GM12878 (cell line): Measurements from ENCODE around the gene SNAP29. TPM values are rescaled to one million over a fixed set of nuclear protein-coding genes. Genes with fewer than 3 reads are reported as not detected.
"Not testable (repeated sequence)": the region's sequence is repeated elsewhere in the genome, so short reads cannot be mapped to it uniquely, and the experiment has no call there.

Source experiments
- ATAC-seq: fragments of 200-7000 bp; cut with Tn5 transposase; 3 replicates; pipeline ENCODE4 v1.9.1; 2020; ENCODE audit warnings: mild to moderate bottlenecking, moderate library complexity
- BruUV-seq: library from RNA; stranded (reverse); fragments of 400-500 nt; replicated peaks from 2 replicates; lab custom pipeline; 2021; lab: Mats Ljungman, UMichigan
- CTCF ChIA-PET: fragments of 300-600 bp; sonication (Branson Sonifier 250); formaldehyde crosslinking; extraction: SDS; loops from one replicate; lab custom pipeline; 2021; ENCODE audit warnings: inconsistent platforms; lab: Yijun Ruan, JAX
- POLR2A ChIA-PET: fragments of 350-600 bp; formaldehyde crosslinking; extraction: SDS; loops from one replicate; lab custom pipeline; 2021; ENCODE audit warnings: inconsistent platforms; lab: Charles Lee
- RAD21 ChIA-PET: fragments of 300-600 bp; sonication (Branson Sonifier 250); formaldehyde crosslinking; loops from one replicate; lab custom pipeline; 2023; ENCODE audit warnings: antibody characterized with exemption; ENCODE audit not compliant: unreplicated experiment; lab: Charles Lee
- SMC1A ChIA-PET: fragments of 300-600 bp; sonication (Branson Sonifier 250); formaldehyde crosslinking; loops from one replicate; lab custom pipeline; 2023; ENCODE audit not compliant: unreplicated experiment, uncharacterized antibody; lab: Charles Lee
- DNase-seq: peaks from one replicate; pipeline ENCODE4 v3.0.0-alpha.2; 2011; ENCODE audit warnings: low read depth, low spot score
- FAIRE-seq: peaks from 3 replicates; lab custom pipeline; 2011; peaks lifted over from hg19 to GRCh38; lab: Jason Lieb, UNC
- H2AFZ ChIP-seq: 2 replicates; pipeline ENCODE4 v1.6.0; 2011; ENCODE audit warnings: low read depth, low read length, control low read depth; ENCODE audit not compliant: control insufficient read depth
- H3K27ac ChIP-seq: 2 replicates; pipeline ENCODE4 v1.5.1; 2011; ENCODE audit warnings: control low read depth; ENCODE audit not compliant: control insufficient read depth, insufficient read depth
- H3K27me3 ChIP-seq, 2 experiments: replicated peaks in 1 of 2; 2 replicates each; pipeline versions ENCODE4 v1.6.0 to v1.6.1; 2011; ENCODE audit warnings: low read length in 1 of 2; ENCODE audit not compliant: control insufficient read depth in 2 of 2, insufficient read depth in 2 of 2
- H3K36me3 ChIP-seq, 2 experiments: 2 replicates each; pipeline ENCODE4 v1.5.1; 2011; ENCODE audit warnings: low read length in 1 of 2; ENCODE audit not compliant: control insufficient read depth in 2 of 2, insufficient read depth in 2 of 2
- H3K4me1 ChIP-seq: 2 replicates; pipeline ENCODE4 v1.6.1; 2011; ENCODE audit warnings: mild to moderate bottlenecking, low read length, moderate library complexity, mixed read lengths; ENCODE audit not compliant: control insufficient read depth, insufficient read depth
- H3K4me2 ChIP-seq: 2 replicates; pipeline ENCODE4 v1.6.0; 2011; ENCODE audit warnings: control low read depth; ENCODE audit not compliant: control insufficient read depth, insufficient read depth
- H3K4me3 ChIP-seq: fragments of 200-600 bp; sonication (generic); 2 replicates; pipeline ENCODE4 v1.5.1; 2016
- H3K79me2 ChIP-seq: 2 replicates; pipeline ENCODE4 v1.6.0; 2011; ENCODE audit warnings: low read length; ENCODE audit not compliant: control insufficient read depth, insufficient read depth
- H3K9ac ChIP-seq: 2 replicates; pipeline ENCODE4 v1.8.0; 2011; ENCODE audit warnings: low read length, control low read depth, mixed read lengths; ENCODE audit not compliant: control insufficient read depth, insufficient read depth
- H3K9me3 ChIP-seq: replicated peaks from 3 replicates; pipeline ENCODE4 v1.5.1; 2011; ENCODE audit warnings: mild to moderate bottlenecking, low read length; ENCODE audit not compliant: control insufficient read depth, insufficient read depth
- H4K20me1 ChIP-seq: 2 replicates; pipeline ENCODE4 v1.6.0; 2011; ENCODE audit not compliant: control insufficient read depth, insufficient read depth
- CBX5 ChIP-seq: sonication (generic); IDR thresholded peaks from 2 replicates; pipeline ENCODE4 v1.6.1; 2016; ENCODE audit warnings: low read depth, moderate library complexity, mild to moderate bottlenecking, inconsistent platforms
- CHD2 ChIP-seq: IDR thresholded peaks from 2 replicates; pipeline ENCODE4 v1.6.1; 2011; ENCODE audit warnings: low read depth, low read length, improper control_type of control experiment, borderline replicate concordance
- IKZF1 ChIP-seq: fragments of 450-650 bp; conservative IDR thresholded peaks from 2 replicates; pipeline ENCODE4 v1.6.1; 2017; ENCODE audit warnings: antibody characterized with exemption, mild to moderate bottlenecking
- IKZF2 ChIP-seq, 2 experiments: fragments of 450-650 bp; IDR thresholded peaks; 2 replicates each; pipeline ENCODE4 v1.6.1; 2017; ENCODE audit warnings: mild to moderate bottlenecking in 2 of 2, moderate library complexity in 2 of 2
- MAX ChIP-seq: IDR thresholded peaks from 2 replicates; pipeline ENCODE4 v1.6.1; 2012; ENCODE audit warnings: low read depth, low read length, improper control_type of control experiment
- NR2F1 ChIP-seq: fragments of 450-650 bp; conservative IDR thresholded peaks from 2 replicates; pipeline ENCODE4 v1.6.1; 2017; ENCODE audit warnings: mild to moderate bottlenecking
- RAD21 ChIP-seq: IDR thresholded peaks from 2 replicates; pipeline ENCODE4 v1.6.1; 2011; ENCODE audit warnings: mild to moderate bottlenecking, low read depth, low read length, moderate library complexity; ENCODE audit not compliant: insufficient read depth
- RBBP5 ChIP-seq: fragments of 200-600 bp; sonication (generic); conservative IDR thresholded peaks from 2 replicates; pipeline ENCODE4 v1.6.1; 2016
- SPI1 ChIP-seq: IDR thresholded peaks from 2 replicates; pipeline ENCODE4 v1.6.1; 2011; ENCODE audit warnings: low read depth, mild to moderate bottlenecking, low read length, moderate library complexity, borderline replicate concordance; ENCODE audit not compliant: insufficient read depth
- ZBTB33 ChIP-seq: fragments of 450-650 bp; IDR thresholded peaks from 2 replicates; pipeline ENCODE4 v1.6.1; 2017; ENCODE audit warnings: mild to moderate bottlenecking
- WGBS: methylation state at CpG from one replicate; pipeline ENCODE4 v1.1.6; 2016; ENCODE audit warnings: low lambda C conversion rate; ENCODE audit not compliant: insufficient replicate concordance, insufficient coverage; ENCODE audit errors: missing lambda C conversion rate; 5-methylcytosine and 5-hydroxymethylcytosine counted together
- in situ Hi-C: fragments of 300-500 bp; cut with MboI; formaldehyde crosslinking; loops from 9 replicates; pipeline ENCODE4 v1.14.3; 2018; ENCODE audit warnings: mixed read lengths
- intact Hi-C: fragments of 100-400 bp; cut with micrococcal nuclease; formaldehyde crosslinking; loops from one replicate; pipeline ENCODE4 v1.14.2; 2022; ENCODE audit not compliant: unreplicated experiment
- polyA plus RNA-seq, 11 experiments: library from polyadenylated mRNA; depleted of rRNA in 4 of 11; unstranded in 6 of 11; stranded (reverse) in 5 of 11; fragments of >200 nt; fragmentation: Nextera tagmentation in 4 of 11; fragmentation: Illumina TruSeq in 1 of 11; extraction: Ambion mirVana in 4 of 11; extraction: Trizol in 1 of 11; gene quantifications; 1 replicate in 1 of 11; 2 replicates in 10 of 11; pipeline versions ENCODE4 v1.2.1 to v1.2.3, GENCODE V29; 2011 to 2016; ENCODE audit warnings: inconsistent platforms in 2 of 11, missing spikeins in 2 of 11, low read depth in 1 of 11
- total RNA-seq, 4 experiments: library from RNA; depleted of rRNA in 3 of 4; stranded (reverse); fragments of >200 nt in 3 of 4; fragmentation: Illumina TruSeq in 1 of 4; extraction: Trizol in 1 of 4; gene quantifications; 2 replicates each; pipeline versions ENCODE4 v1.2.1 to v1.2.3, GENCODE V29; 2013 to 2021
- TF ChIP-seq, protein P1 (sequence below): IDR thresholded peaks from 2 replicates; pipeline ENCODE4 v1.6.1; 2012; ENCODE audit warnings: low read depth, low read length, improper control_type of control experiment
- TF ChIP-seq, protein P2 (sequence below): IDR thresholded peaks from 2 replicates; pipeline ENCODE4 v1.6.1; 2012; ENCODE audit warnings: low read depth, low read length, improper control_type of control experiment

Gene SNAP29
- total and polyA plus RNA-seq, 10 of the 15 experiments (the other 5 are each of a cell fraction or from before 2014, with no cell fraction given), result 4.7 to 45.7 (median 27.9) TPM

- Histone ChIP-seq H3K9ac (no peak overlapping the region), H4K20me1 (no peaks in the 10 kb centered on the region), H3K36me3 (peaks cover 2% of the 10 kb centered on the region in 2 experiments), H3K79me2 (no peaks in the 10 kb centered on the region), H3K9me3 (no peaks in the 10 kb centered on the region), H3K4me3 (no peak overlapping the region), H3K27me3 (no peaks in the 10 kb centered on the region), H3K4me1 (no peaks in the 10 kb centered on the region), H3K27ac (no peak overlapping the region), H2AFZ (no peak overlapping the region), H3K4me2 (no peak overlapping the region)
- POLR2A ChIA-PET, result no interaction called here
- SMC1A ChIA-PET, result no interaction called here
- no peak for TF ChIP-seq MAX
- TF ChIP-seq, protein P1, sequence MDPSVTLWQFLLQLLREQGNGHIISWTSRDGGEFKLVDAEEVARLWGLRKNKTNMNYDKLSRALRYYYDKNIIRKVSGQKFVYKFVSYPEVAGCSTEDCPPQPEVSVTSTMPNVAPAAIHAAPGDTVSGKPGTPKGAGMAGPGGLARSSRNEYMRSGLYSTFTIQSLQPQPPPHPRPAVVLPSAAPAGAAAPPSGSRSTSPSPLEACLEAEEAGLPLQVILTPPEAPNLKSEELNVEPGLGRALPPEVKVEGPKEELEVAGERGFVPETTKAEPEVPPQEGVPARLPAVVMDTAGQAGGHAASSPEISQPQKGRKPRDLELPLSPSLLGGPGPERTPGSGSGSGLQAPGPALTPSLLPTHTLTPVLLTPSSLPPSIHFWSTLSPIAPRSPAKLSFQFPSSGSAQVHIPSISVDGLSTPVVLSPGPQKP, result no peak
- no peak for TF ChIP-seq SPI1
- no peak for TF ChIP-seq RBBP5
- no peak for TF ChIP-seq CBX5
- no peak for TF ChIP-seq IKZF2 (IDR thresholded peaks at IDR 0.05)
- no peak for TF ChIP-seq RAD21
- no peak for TF ChIP-seq ZBTB33
- TF ChIP-seq NR2F1, result no peak
- TF ChIP-seq, protein P2, sequence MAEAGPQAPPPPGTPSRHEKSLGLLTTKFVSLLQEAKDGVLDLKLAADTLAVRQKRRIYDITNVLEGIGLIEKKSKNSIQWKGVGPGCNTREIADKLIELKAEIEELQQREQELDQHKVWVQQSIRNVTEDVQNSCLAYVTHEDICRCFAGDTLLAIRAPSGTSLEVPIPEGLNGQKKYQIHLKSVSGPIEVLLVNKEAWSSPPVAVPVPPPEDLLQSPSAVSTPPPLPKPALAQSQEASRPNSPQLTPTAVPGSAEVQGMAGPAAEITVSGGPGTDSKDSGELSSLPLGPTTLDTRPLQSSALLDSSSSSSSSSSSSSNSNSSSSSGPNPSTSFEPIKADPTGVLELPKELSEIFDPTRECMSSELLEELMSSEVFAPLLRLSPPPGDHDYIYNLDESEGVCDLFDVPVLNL, result no peak
- no peak for TF ChIP-seq CHD2
- no peak for TF ChIP-seq IKZF1
- RAD21 ChIA-PET, result no interaction called here
- no peak for ATAC-seq
- WGBS, result over 99% methylated on average over 6 of the region's 6 CpGs
- DNase-seq, result no peak
- no TSS peak for BruUV-seq
- intact Hi-C loops, result no loop called here
- FAIRE-seq, result no peak
- in situ Hi-C loops, result no loop called here
- CTCF ChIA-PET, result interaction anchor here (1.0 kb wide), 1 partner anchor 9 kb away, joined by 3 read pairs; no protein-coding TSS in a partner anchor
These were observed 33.2 kb upstream of the SNAP29 start for GRCh38 chr22:20825624-20826023.

GRCh38 chr22:20826373-20827152 is 32.2 kb upstream of the SNAP29 start:
- H2AFZ ChIP-seq, in situ Hi-C loops, H3K36me3 ChIP-seq, POLR2A ChIA-PET, DNase-seq, H3K27me3 ChIP-seq, H3K4me3 ChIP-seq, H3K4me1 ChIP-seq, BruUV-seq, H3K9me3 ChIP-seq, H3K4me2 ChIP-seq, intact Hi-C loops, H3K79me2 ChIP-seq, RAD21 ChIA-PET, H3K27ac ChIP-seq, H4K20me1 ChIP-seq, FAIRE-seq, H3K9ac ChIP-seq, SMC1A ChIA-PET, ATAC-seq: not testable (repeated sequence)
- CTCF ChIA-PET, result interaction anchor here (0.6 to 1.0 kb wide), 2 partner anchors 8 to 46 kb away, joined by 3 read pairs; no protein-coding TSS in a partner anchor
- 67% methylated on average over 5 of the region's 5 CpGs for WGBS
